Measurements from ENCODE around the gene NFATC2IP. TPM values are rescaled to one million over a fixed set of nuclear protein-coding genes. Genes with fewer than 3 reads are reported as not detected.

The NFATC2IP gene
- total and polyA plus RNA-seq, 2 of the 13 experiments (the other 11 are each of a cell fraction or from before 2014, with no cell fraction given): 32.1 to 48.5 TPM

DNA sequence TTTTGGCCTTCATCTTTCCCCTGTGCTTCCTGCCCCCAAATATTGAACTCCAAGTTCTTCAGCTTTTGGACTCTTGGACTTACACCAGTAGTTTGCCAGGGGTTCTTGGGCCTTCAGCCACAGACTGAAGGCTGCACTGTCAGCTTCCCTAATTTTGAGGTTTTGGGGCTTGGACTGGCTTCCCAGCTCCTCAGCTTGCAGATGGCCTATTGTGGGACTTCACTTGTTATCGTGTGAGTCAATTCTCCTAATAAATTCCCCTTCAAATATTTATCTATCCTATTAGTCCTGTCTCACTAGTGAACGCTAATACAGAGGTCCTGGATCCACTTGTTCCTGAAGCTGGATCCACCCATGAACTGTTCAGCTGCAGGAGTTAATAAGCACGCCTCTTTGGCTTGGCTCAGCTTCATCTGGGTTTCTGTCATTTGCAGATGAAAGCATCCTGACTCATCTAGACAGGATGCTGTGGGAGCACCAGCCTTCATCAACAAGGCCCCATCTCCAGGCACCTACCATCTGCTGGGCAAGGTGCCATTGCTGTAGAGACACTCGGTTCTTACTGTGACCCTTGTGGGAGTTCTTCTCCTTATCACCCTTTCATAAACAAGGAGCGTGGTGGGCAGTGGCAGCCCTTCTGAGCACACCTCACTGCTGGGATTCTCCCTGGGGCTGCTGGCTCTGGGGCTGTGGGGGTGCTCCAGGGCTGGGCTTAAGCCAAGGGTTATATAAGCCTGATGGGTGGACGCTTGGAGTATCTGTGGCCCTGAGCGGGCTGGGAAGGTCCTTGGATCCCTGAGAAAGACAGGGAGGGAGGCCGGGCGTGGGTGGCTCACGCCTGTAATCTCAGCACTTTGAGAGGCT is 57.2 kb downstream of the NFATC2IP start:
- Histone ChIP-seq H3K9ac (ENCODE audit: insufficient read depth, low read depth, low read length) (no peak overlapping the region), H3K4me2 (ENCODE audit: low read depth, low read length) (no peak overlapping the region), H3K9me3 (ENCODE audit: low read length) (no peaks in the 10 kb centered on the region), H3K4me1 (ENCODE audit: insufficient read depth, low read length) (no peaks in the 10 kb centered on the region), H3K27ac (ENCODE audit: extremely low read length, insufficient read depth, low read length) (no peak overlapping the region), H3K4me3 (replicated peaks in 1 of 3; ENCODE audit: insufficient read depth in 1 of 3, low read depth in 2 of 3, low read length in 3 of 3) (no peak overlapping the region), H4K20me1 (ENCODE audit: insufficient read depth, low read length) (no peaks in the 10 kb centered on the region), H2AFZ (ENCODE audit: low read length) (no peak overlapping the region), H3K27me3 (ENCODE audit: control insufficient read depth in 1 of 2, insufficient read depth in 2 of 2, low read length in 2 of 2) (peaks cover 0 to 1% of the 10 kb centered on the region in 2 experiments; a peak in 3 of 5 replicates), H3K79me2 (ENCODE audit: insufficient read depth, low read length) (no peaks in the 10 kb centered on the region), H3K36me3 (replicated peaks in 1 of 2; ENCODE audit: control insufficient read depth in 1 of 2, insufficient read depth in 2 of 2, low read length in 2 of 2) (no peaks in the 10 kb centered on the region)
- CTCF ChIA-PET (ENCODE audit: low intra/inter-chr PET ratio, low total read pairs): no interaction called here
- in situ Hi-C loops (cut with HindIII; ENCODE audit: extremely low pct_ligation_motif_present, low pct_unique_long_range_greater_than_20kb): no loop called here
- intact Hi-C loops (cut with micrococcal nuclease; ENCODE audit: unreplicated experiment): no loop called here
- TF ChIP-seq ZNF839 (CRISPR knock-in tag; IDR thresholded peaks at IDR 0.05; ENCODE audit: borderline replicate concordance) (no peak), ZNF329 (CRISPR knock-in tag; IDR thresholded peaks at IDR 0.05; ENCODE audit: low read depth) (peak; percentile 93)
- no peak for DNase-seq (ENCODE audit: low spot score)
- no TSS peak for BruUV-seq (replicated peaks)
- POLR2A ChIA-PET: no interaction called here
- no peak for FAIRE-seq
- WGBS (ENCODE audit: low lambda C conversion rate): 21% methylated on average over 7 of the region's 10 CpGs
- ATAC-seq: no peak; the same call in 2 of the 3 replicates

DNA sequence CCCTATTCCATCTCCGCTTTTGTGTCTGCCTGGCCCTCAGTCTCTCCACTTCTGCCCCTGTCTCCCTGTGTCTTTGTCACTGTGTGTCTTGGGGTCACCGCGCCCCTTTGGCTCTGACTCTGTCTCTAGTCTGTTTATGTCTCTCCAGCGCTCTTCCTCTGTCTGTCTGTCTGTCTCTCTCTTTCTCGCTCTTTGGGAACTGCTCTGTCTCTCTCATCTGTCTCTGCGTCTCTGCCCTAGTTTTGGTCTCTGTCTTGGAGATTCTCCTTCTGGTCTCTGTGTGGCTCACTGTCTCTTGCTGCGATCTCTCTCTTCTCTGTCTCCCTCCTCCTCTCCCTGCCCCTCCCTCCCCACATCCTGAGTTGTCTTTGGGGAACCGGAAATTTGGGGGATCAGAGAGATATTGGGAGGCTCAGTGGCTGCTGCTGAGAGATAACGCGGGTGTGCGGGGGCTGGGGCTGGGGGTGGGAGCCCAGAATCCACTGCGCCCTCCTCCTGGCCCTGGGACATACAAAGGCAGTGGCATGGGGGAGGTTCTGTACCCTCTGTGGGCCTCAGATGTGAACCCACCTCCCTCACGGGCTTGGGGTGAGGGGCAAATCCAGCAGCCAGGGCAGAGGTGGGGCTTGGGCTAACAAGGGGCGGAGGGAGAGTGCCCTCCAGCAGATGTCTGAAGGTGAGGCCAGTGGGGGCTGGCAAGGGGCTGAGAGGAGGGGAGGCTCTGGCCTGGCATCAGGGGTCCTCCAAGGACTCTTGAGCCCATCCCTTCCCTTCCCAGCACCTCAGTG is 58.5 kb downstream of the NFATC2IP start:
- in situ Hi-C loops (cut with HindIII; ENCODE audit: extremely low pct_ligation_motif_present, low pct_unique_long_range_greater_than_20kb): no loop called here
- H3K79me2 ChIP-seq (ENCODE audit: insufficient read depth, low read length): no peaks in the 10 kb centered on the region
- ChIA-PET CTCF (ENCODE audit: low intra/inter-chr PET ratio, low total read pairs) (no interaction called here), POLR2A (no interaction called here)
- H4K20me1 ChIP-seq (ENCODE audit: insufficient read depth, low read length): no peaks in the 10 kb centered on the region
- H3K27me3 ChIP-seq (ENCODE audit: control insufficient read depth in 1 of 2, insufficient read depth in 2 of 2, low read length in 2 of 2): peaks cover 0 to 1% of the 10 kb centered on the region in 2 experiments; a peak in 3 of 5 replicates
- ATAC-seq (no peak), FAIRE-seq (no peak), DNase-seq (ENCODE audit: low spot score) (no peak)
- H3K36me3 ChIP-seq (replicated peaks in 1 of 2; ENCODE audit: control insufficient read depth in 1 of 2, insufficient read depth in 2 of 2, low read length in 2 of 2): no peaks in the 10 kb centered on the region
- no peak overlapping the region for H3K4me3 ChIP-seq (replicated peaks in 1 of 3; ENCODE audit: insufficient read depth in 1 of 3, low read depth in 2 of 3, low read length in 3 of 3)
- no peak overlapping the region for H2AFZ ChIP-seq (ENCODE audit: low read length)
- H3K27ac ChIP-seq (ENCODE audit: extremely low read length, insufficient read depth, low read length): no peak overlapping the region
- H3K4me2 ChIP-seq (ENCODE audit: low read depth, low read length): no peak overlapping the region
- no peaks in the 10 kb centered on the region for H3K9me3 ChIP-seq (ENCODE audit: low read length)
- WGBS (ENCODE audit: low lambda C conversion rate): 61% methylated on average over 14 of the region's 14 CpGs
- H3K9ac ChIP-seq (ENCODE audit: insufficient read depth, low read depth, low read length): no peak overlapping the region
- 0 out of 2 replicates have a peak, but pooled peaks cover 5% of the 10 kb centered on the region for H3K4me1 ChIP-seq (ENCODE audit: insufficient read depth, low read length)
- intact Hi-C loops (cut with micrococcal nuclease; ENCODE audit: unreplicated experiment): no loop called here
- no TSS peak for BruUV-seq (replicated peaks)
- TF ChIP-seq, protein P1, sequence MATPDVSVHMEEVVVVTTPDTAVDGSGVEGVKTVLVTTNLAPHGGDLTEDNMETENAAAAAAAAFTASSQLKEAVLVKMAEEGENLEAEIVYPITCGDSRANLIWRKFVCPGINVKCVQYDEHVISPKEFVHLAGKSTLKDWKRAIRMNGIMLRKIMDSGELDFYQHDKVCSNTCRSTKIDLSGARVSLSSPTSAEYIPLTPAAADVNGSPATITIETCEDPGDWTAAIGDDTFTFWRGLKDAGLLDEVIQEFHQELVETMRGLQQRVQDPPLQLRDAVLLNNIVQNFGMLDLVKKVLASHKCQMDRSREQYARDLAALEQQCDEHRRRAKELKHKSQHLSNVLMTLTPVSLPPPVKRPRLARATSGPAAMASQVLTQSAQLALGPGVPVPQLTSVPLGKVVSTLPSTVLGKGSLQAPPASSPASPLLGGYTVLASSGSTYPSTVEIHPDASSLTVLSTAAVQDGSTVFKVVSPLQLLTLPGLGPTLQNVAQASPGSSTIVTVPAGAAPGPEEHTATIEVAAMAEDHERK (CRISPR knock-in tag; IDR thresholded peaks at IDR 0.05; ENCODE audit: low read depth): no peak
- TF ChIP-seq SYNCRIP (IDR thresholded peaks at IDR 0.05; ENCODE audit: insufficient read depth, low read depth, low read length) (no peak), SALL1 (CRISPR knock-in tag; IDR thresholded peaks at IDR 0.05) (no peak), NCOR1 (IDR thresholded peaks at IDR 0.05; ENCODE audit: borderline replicate concordance, low read length) (no peak), ZNF781 (CRISPR knock-in tag; IDR thresholded peaks at IDR 0.05; ENCODE audit: borderline replicate concordance, not compliant biosample characterization) (no peak), ZNF670 (CRISPR knock-in tag; IDR thresholded peaks at IDR 0.05; ENCODE audit: borderline replicate concordance) (no peak), ZNF354B (CRISPR knock-in tag; IDR thresholded peaks at IDR 0.05) (no peak), PCBP2 (optimal IDR thresholded peaks at IDR 0.05; ENCODE audit: low read depth, low read length, poor library complexity, severe bottlenecking) (no peak), GABPA (IDR thresholded peaks at IDR 0.05; ENCODE audit: low read depth, low read length) (no peak), GABPA (CRISPR knock-in tag; IDR thresholded peaks at IDR 0.05; ENCODE audit: low read depth) (no peak), SIN3A (IDR thresholded peaks at IDR 0.05; ENCODE audit: borderline replicate concordance, low read depth, low read length) (no peak)
- TF ChIP-seq, protein P2, sequence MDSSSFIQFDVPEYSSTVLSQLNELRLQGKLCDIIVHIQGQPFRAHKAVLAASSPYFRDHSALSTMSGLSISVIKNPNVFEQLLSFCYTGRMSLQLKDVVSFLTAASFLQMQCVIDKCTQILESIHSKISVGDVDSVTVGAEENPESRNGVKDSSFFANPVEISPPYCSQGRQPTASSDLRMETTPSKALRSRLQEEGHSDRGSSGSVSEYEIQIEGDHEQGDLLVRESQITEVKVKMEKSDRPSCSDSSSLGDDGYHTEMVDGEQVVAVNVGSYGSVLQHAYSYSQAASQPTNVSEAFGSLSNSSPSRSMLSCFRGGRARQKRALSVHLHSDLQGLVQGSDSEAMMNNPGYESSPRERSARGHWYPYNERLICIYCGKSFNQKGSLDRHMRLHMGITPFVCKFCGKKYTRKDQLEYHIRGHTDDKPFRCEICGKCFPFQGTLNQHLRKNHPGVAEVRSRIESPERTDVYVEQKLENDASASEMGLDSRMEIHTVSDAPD (CRISPR knock-in tag; IDR thresholded peaks at IDR 0.05): no peak

Data from HepG2 (cell line).